ENCODE measurements around the gene MUC5AC.

GRCh38 chr11:1150116-1150515 lies 7.6 kb upstream of the MUC5AC start:
- TF ChIP-seq CTCF (IDR thresholded peaks at IDR 0.05) (no peak), ZFX (IDR thresholded peaks at IDR 0.05; ENCODE audit: borderline replicate concordance) (no peak)
